Measurements from ENCODE around the gene AGAP1.

AGAP1 gene

GRCh38 chr2:235920216-235920865 is 426.5 kb downstream of the AGAP1 start:
- DNase-seq (ENCODE audit: low spot score): no peak

GRCh38 chr2:235921508-235922191 is 427.8 kb downstream of the AGAP1 start:
- no peak for DNase-seq (ENCODE audit: low spot score)

- DNase-seq (ENCODE audit: low spot score): no peak
Measured at GRCh38 chr2:235922839-235923238, 429.0 kb downstream of the AGAP1 start.

- DNase-seq (ENCODE audit: low spot score): no peak
Measured at GRCh38 chr2:235923859-235924674, 430.2 kb downstream of the AGAP1 start.

DNA sequence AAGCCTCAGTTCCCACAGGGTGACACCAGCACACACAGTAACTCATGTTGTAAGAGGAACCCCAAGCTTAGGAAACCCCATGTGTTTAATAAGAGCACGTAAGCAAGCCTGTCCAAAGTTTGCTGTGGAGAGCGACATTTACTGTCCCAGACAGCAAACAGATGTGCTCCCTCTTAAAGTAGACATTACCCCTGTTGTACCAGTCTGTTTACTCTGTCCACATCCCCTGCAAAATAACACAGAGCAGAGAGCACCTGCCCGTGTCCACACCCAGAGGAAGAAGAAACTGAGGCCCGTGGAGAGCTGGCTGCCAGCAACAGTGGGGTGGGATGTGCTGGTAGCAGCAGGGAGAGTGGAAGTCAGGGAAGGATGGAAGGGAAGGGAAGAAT is 430.8 kb downstream of the AGAP1 start:
- no peak for DNase-seq (ENCODE audit: low spot score)

- DNase-seq (ENCODE audit: low spot score): no peak
Measured at GRCh38 chr2:235925250-235925919, 431.5 kb downstream of the AGAP1 start.

DNA sequence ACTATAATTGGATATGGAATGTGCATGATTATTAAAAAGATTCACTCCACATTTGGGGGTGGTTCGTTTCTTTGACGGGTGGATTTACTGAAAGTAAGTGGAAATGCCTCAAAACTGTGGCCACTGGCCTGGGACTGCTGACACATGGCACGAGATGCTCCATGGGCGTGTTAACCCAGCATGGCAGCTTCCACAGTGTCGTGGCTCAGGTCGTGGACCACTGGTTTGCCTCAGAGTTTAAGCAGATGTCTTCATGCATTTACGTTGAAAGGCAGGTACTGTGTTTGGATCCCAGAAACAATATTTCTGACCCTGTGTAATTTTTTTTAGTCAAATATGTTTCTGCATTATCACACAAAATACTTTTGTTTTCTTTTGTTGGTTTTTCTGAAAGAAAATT is 432.4 kb downstream of the AGAP1 start:
- DNase-seq (ENCODE audit: low spot score): no peak

DNA sequence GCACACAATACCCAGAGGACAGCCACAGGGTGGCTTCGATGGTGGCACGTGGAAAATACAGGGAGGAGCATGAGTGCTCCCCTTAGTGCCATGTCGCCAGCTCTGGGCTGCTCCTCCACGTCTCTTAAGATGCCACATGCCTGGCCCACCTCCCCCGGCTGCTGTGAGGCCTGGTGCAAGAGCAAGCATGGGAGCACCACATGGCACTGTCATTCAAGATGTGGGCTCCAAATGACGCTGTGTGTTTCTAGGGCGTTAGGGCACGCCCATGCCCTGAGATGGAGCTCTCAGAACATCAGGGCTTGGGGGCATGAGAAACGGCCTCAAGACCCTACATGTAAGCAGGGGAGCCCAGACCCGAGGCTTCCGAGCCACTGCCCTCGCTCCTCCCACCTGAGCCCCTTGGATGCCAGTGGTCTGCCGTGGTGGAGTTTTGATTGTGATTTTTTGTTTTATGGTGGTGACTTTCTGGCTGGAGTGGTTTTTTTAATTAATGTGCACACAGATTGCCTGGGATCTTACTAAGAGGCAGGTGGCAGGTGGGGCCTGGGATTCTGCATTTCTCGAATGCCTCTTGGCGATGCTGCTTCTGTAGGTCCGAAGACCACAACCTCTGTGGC is 435.0 kb downstream of the AGAP1 start:
- no peak for DNase-seq (ENCODE audit: low spot score)

- no peak for DNase-seq (ENCODE audit: low spot score)
Measured at GRCh38 chr2:235930701-235931100, 436.9 kb downstream of the AGAP1 start.

DNA sequence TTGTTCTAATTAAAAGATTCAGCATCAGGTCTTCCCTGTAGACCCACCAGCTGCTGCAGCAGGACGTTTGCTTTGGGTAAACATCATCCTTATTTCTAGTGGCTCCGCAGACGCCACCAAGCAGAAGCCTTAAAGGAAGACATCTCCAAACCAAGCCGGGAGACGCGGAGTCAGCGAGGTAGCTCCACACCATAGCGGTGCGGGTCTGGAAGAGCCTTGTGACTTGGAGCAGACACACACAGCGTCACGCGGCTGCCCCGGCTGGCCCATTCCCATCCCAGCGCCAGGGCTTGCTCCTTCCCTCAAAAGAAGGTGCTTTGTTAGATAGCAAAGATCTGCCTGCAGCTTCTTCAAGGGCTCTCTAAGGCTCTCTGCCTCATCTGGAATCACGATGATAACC is 437.8 kb downstream of the AGAP1 start:
- DNase-seq (ENCODE audit: low spot score): no peak

DNA sequence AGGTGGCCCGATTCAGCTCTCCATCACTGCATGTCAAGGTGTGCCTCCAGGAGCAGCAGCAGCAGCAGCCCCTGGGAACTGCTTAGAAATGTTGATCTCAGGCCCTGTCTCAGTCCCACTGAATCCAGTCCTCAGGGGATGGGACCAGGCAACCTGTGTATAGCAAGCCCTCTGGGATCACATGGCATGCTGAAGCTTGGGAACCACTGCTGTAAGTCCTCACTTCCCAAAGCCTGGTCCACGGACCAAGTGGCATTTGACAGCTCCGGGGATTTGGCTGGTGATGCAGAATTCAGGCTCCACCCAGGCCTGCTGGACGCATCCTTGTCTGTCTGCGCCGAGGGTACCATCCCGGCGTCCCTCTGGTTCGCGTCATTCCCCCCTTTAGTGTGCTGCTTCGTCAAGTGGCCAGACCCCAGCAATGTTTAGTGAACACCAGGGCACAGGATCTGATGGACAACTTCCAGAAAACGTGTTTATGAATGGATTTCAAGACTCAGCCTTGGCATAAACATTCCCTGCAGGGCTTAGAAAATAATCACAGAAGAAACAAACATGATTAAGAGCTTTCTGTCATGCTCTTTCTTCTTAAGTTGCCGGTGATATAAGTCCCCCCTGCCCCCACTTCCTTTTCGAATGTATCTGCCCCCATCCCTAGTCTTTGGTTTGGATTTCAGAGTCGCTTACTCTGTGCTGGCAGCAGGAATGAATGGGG is 440.4 kb downstream of the AGAP1 start:
- no peak for DNase-seq (ENCODE audit: low spot score)

DNA sequence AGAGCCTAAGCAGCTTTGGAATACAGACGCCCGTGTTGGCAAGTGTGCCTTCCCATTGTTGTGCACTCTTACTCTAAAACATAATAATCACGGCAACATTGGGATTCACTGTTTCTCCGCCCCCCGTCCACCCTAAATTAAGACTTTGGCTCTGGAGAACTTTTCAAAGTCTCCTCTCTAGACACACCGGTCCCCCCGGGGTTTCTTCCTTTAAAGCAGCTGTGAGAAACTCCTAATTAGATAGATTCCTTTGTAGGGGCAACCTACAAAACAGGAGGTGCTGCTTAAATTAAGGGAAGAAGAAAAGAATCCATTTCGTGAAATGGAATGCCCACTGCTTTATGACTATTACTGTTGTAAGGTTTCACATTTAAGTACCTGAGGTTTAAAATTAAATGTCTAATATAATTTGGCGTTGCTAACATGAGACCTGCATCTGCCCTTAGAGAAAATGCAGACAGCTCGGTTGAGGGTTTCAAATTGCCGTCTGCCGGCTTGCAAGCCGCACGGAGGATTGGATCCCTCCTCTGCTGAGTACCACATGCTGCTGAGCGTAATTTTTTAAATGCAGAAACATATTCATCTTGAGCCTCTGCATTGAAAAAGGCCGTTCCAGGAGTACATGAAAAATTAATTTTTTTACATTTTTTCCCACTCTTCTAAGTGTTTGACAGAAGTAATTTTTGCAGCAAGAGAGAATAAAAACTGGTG is 441.1 kb downstream of the AGAP1 start:
- DNase-seq (ENCODE audit: low spot score): no peak

GRCh38 chr2:235935773-235936172 is 441.9 kb downstream of the AGAP1 start:
- no peak for DNase-seq (ENCODE audit: low spot score)

DNA sequence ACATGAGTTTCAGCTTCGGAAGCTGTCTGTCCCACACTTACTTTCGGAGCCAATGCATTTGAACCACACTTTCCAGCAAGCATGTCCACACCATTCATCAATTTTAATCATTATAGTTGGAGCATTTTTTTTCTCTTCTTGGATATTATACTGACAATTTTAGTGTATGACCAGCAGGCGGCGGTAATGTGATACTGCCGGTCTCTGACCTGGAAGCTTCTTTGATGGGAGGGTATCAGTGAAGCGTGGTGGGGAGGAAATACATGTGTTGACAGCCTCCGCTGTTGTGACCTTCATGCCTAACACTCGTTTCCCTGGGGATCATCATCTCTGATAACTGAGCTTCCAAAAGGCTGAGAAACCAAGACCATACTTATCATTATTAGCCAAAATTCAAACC is 442.6 kb downstream of the AGAP1 start:
- no peak for DNase-seq (ENCODE audit: low spot score)

DNA sequence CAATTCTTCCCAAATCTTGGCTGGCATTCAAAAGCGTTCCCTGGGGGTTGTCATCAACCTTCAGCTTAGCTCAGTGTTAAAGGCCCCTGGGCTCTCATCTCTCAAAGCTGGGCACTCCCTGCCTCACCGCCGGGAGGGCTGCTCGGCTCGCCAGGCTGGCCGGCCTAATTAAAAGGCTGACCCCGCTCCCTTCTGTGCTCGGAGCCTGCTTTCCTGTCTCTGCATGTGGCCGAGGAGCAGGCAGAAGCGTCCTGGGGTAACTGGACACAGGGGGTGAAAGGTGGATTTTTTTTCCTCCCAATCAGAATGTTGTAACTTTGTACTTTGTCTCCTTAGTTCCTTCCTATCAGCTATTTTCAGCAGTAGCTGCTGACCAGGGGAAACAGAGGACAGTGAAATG is 443.2 kb downstream of the AGAP1 start:
- no peak for DNase-seq (ENCODE audit: low spot score)

DNA sequence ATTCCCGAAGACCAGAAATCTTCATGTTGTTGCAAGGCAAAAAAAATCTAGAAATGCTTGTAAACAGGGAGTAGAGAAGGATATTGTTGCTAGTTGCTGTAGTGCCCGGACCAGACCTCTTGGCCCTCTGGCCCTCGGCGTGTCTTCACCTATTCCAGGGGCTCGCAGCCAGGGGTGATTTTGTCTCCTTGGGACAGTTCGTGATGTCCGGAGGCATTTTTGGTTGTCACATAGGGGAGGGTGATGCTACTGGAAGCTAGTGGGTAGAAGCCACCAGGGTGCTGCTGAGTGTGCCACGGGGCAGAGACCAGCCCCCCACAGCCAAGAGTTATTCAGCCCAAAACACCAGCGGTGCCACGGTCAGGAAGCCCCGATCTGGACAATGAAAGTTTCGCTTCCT is 443.7 kb downstream of the AGAP1 start:
- DNase-seq (ENCODE audit: low spot score): no peak

DNA sequence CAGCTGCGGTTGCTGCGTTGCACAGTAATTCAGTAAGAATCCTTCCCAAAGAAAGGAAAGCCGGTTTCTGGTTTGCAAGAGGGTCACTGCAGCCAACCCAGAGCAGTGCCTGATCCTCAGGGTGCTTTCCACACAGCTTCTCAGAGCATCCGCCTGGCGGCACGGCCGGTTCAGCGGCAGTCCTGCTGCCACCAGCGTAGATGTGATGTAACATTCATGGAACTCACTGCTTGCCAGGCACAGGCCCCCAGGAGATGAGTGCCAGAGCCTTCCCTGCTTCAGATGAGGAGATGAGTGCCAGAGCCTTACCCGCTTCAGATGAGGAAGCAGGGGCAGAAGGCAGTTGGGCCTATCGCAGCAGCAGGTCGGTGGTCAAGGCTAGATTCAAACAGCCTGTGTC is 444.1 kb downstream of the AGAP1 start:
- DNase-seq (ENCODE audit: low spot score): peak; percentile 25

DNA sequence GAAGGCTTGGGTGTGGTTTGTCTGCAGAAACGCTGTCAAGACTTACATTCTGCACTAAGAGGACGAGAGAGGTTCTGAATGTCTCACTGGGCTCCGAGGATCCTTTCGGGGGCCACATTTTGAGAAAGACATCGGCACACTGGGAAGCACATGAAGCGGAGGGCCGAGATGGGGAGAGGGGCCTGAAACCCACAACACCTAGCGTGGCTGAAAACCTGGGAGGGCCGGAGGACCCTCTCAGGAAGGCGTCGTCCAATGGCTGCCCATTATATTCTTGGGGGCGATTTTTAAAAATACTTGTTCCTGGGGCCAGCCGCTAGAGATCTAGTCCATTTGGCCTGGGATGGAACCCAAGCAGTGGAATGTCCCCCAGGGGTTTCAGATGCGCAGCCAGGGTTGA is 444.8 kb downstream of the AGAP1 start:
- no peak for DNase-seq (ENCODE audit: low spot score)

GRCh38 chr2:235939471-235939870 is 445.6 kb downstream of the AGAP1 start:
- no peak for DNase-seq (ENCODE audit: low spot score)

DNA sequence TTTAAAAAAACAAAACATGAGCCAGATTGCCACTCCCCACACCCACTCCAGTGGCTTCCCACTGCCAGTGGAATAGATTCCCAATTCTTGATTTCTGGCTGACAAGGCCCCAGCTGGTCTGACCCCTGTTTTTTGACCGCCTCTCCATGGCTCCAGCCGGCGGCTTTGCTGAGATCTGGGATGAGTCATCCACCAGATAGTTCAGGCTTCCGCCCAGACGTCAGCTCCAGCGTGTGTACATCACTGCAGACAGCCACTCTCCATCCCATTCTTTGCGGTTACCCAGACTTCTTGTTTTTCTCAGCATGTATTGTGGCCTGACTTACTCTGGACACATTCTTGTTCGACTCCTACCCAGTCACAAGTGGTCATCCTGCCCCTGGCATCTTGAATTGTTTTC is 446.5 kb downstream of the AGAP1 start:
- peak; percentile 55 for DNase-seq (ENCODE audit: low spot score)

DNA sequence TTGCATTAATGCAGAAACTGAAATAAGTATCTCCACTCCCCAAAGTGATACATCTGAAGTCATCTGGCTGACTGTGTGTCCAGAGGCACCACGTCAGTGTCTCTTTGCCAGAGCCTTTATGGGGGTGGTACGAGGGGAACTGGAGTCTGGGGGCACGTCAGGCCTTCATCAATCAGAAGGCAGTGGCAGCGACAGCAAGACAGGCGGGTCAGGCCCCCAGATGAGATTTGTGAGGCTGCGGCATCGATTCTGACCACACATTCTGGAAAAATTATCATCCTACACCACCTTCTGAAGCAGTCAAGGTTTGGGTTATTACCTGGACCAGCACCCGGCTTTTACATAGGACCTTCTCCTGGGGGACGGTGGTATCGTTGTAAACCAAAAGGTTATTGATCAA is 450.7 kb downstream of the AGAP1 start:
- DNase-seq (ENCODE audit: low spot score): no peak
